T-helper 2 cell treated with Interferon-gamma antibody and Interleukin-4, amounts not matched to agents 100 ng/mL and 5 ng/mL, for 36 hours (primary cell): Measurements from ENCODE around the gene TAS2R39. TPM values are rescaled to one million over a fixed set of nuclear protein-coding genes. Genes with fewer than 3 reads are reported as not detected.
"Not testable (repeated sequence)": the region's sequence is repeated elsewhere in the genome, so short reads cannot be mapped to it uniquely, and the experiment has no call there.

Source experiments
- intact Hi-C: fragments of 100-400 bp; cut with micrococcal nuclease; formaldehyde crosslinking; loops from one replicate; pipeline ENCODE4 v1.15.1; 2023
- total RNA-seq: library from RNA; stranded (reverse); gene quantifications from 2 replicates; pipeline ENCODE4 v1.2.3, GENCODE V29; 2022

The TAS2R39 gene
- total RNA-seq, result not detected in 2 replicates

DNA sequence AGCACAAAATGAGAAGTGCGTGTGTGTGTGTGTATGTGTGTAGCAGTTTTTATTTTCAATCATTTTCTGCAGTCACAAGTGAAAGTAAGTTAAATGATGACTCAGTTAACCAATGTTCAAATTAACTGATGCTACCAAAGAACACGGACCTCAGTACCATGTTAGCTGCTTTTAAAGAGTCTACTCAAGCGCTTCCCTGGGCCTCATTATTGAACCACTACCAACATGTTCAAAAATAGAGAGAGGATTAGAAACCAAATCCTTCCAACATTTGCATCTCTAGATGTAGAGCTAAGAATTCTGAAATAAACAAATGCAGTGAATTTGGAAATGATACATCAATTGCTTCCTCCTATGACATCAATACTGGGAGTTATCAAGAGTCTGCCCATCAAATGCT is at the start of gene TAS2R39:
Gene TAS2R39 (plus strand): TSS at position 396 of the 400 bp plus-strand sequence. CDS start 0 bp downstream, at position 396.
- intact Hi-C loops, result no loop called here

DNA sequence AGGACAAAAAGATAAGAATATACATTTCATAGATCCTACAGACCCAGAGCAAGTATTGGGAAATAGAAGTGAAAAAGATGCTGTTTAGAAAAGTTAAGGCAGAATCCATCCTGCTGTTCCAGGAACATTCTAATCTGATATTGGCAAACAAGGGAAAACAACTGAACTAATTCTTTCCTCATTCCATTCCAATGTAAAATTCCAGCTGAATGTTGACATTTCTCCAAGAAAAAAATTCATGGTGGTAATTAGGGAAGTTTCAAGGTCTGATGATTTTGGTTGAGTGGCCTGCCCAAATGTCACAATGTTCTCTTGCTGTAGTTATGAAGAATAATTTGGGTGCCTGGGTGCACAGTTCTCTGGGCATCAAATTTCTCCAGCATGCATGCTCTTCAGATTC is 36.1 kb upstream of the TAS2R39 start:
- intact Hi-C loops, result no loop called here

DNA sequence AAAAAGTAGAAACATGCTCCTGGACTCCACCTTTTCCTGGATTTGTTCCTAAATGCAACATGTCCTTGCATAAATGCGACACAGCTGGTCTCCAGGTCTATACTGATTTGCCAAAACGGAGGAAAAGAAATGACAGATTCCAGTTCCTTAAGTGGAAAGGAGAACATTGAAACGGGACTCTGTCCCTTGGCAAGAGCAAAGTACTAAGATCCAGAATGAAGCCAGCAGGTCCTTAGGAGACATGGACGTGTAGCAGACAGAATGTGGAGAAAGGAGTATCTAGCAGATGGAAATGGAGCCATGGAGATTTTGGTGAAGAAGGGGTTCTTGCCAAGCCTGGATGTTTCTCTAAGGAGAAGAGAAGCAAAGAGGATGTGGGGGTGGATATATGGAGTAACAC is 35.2 kb upstream of the TAS2R39 start:
- intact Hi-C loops, result no loop called here

DNA sequence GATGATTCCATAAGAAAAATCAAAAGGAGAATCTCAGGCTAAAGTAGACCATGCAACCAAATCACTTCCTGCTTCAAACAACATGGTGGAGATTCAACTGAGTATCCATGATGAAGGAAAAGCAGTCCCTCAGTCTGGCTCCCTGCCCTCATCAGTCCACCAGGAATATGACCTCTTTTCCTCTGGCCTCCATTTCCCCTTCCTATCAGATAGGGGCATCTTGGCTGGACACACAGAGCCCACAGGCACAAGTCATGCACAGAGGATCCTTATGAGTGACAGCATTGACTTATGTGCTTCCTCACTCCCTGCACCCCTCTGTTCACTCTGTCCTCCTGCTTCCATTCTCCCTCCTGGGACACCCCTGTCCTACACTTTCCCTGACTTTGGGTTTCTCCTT is 34.6 kb upstream of the TAS2R39 start:
- intact Hi-C loops, result no loop called here

DNA sequence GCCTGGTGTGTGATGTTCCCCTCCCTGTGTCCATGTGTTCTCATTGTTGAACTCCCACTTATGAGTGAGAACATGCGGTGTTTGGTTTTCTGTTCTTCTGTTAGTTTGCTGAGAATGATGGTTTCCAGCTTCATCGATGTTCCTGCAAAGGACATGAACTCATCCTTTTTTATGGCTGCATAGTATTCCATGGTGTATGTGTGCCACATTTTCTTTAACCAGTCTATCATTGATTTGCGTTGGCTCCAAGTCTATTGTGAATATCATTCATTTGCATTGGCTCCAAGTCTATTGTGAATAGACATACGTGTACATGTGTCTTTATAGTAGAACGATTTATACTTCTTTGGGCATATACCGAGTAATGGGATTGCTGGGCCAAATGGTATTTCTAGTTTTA is 32.5 kb upstream of the TAS2R39 start:
- intact Hi-C loops, result not testable (repeated sequence)

DNA sequence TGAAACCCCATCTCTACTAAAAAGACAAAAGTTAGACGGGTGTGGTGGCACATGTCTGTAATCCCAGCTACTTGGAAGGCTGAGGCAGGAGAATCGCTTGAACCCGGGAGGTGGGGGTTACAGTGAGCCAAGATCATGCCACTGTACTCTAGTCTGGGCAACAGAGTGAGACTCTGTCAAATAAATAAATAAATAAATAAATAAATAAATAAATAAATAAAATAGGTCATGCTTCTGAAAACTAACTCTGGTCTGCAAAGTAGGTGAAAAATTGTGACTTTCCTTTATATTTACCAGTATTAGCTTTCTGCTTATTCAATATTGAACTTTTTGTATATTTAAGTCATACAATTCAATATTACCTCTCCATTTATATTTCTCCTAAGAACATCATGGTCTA is 24.6 kb upstream of the TAS2R39 start:
- intact Hi-C loops, result not testable (repeated sequence)

DNA sequence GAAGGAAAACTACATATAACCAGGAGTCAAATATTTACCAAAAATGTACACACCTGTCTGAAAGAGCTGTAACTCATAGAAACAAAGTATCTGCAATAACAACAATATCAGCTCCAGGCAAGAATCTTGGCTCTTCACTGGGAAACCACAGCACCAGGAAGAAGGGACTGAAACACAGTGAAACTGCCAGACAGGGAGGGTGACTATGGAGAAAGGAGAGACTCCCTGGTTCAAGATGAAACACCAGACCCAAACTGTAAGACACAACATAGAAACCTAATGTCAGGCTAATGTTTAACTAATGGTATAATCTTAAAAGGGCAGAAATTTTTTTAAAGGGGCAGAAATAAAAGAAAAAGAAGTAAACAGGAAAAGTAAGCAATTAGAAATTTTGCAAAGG is 11.5 kb upstream of the TAS2R39 start:
- intact Hi-C loops, result no loop called here

DNA sequence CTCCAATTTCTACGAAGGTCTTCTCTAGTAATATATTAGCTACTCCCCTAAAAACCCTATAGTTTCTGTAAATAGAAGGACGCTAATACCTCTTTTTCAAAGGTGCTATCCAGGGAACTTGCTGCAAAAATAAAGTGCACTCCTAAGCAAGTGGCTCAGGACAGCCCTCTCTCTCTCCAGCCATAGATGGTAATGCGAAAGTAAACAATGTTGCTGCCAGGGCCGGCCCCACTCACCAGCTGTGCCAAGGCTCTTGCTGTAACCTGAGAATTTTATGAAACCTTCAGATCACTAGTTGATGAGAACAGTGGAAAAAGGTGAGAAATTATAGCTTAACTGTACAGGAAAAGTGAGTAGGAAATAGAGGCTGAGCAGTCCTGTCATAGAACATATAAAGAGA is 10.9 kb upstream of the TAS2R39 start:
- intact Hi-C loops, result no loop called here

DNA sequence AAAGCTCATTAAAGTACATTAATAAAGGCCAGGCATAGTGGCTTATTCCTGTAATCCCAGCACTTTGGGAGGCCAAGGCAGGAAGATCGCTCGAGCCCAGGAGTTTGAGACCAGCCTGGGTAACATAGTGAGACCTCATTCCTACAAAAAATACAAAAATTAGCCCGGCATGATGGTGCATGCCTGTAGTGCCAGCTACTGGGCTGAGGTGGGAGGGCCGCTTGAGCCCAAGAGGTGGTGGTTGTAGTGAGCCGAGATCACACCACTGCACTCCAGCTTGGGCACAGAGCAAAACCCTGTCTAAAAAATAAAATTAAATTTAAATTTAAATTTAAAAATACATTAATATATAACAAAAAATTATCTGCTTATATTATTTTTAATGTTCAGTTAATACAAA is 7.1 kb upstream of the TAS2R39 start:
- intact Hi-C loops, result no loop called here

DNA sequence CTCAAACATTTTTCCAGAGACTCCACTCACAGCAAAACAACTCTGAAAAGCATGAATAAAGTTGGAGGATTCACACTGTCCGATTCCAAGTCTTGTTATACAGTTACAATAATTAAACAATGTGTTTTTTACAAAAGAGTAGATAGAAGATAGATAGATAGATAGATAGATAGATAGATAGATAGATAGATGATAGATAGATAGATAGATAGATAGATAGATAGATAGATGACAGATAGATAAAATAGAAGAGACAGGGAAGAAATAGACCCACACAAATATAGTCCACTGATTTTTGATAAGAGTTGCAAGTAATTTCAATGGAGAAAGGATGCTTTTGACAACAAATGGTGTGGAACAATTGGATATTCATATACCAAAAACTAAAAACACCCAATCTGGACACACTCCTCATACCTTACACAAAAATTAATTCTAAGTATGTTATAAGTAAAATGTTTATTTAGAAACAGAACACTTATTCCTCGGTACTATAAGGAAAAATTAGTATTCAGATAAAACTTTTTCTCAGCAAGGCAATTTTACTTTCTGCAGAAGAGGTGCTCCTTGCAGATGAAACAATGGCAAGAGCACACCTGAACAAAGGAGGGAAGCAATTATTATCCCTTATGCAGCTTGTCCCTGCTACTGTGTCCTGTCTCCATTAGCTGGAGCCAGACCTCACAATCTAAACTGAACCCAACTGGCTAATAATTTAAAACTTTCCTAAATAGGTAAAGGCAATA is 5.7 kb upstream of the TAS2R39 start:
- intact Hi-C loops, result no loop called here

DNA sequence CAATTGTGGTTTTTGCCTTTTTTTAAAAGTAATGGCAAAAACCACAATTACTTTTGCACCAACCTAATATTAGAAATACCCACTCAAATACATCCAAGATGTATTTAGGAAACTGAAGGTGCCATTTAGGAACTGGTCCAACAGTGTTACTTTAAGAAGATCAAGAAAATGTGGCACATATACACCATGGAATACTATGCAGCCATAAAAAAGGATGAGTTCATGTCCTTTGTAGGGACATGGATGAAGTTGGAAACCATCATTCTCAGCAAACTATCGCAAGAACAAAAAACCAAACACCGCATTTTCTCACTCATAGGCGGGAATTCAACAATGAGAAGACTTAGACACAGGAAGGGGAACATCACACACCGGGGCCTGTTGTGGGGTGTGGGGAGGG is 2.4 kb upstream of the TAS2R39 start:
- intact Hi-C loops, result not testable (repeated sequence)

DNA sequence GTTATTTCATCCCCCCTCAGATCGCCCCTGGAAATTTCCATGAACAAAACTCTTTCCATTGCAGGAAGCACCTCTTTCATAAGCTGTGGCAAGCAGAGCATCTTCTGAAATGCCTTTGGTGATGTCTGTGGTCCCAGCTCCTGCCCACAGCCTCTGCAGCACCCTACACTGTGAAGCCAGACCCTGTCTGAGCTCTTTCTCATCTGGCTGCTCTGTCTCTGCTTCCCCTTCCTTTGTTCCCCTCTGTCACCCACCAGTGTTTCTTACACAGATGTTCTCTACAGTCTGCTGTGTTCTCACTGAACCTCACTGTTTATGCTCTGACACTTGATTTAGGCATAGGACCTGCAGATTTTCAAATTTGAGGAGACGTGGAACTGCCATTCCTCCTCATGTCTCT is 1.9 kb upstream of the TAS2R39 start:
- intact Hi-C loops, result no loop called here

DNA sequence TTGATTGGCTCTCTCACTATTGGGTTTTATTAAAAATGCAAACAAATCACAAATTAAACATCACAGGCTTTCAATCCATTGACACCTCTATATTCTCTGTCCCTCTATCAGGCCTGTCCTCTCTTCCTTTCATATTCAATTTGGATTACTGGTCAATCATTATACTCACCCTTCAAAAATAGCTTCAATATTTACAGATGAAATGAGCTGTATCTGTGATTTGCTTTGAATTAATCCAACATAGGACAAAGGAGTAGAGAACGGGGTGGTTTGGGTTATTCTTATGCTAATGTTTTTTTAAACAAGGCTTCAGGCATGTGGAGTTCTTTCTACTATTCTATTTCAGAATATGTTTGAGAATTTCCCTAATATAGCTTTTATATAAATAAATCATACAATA is 2.3 kb downstream of the TAS2R39 start:
- intact Hi-C loops, result no loop called here

DNA sequence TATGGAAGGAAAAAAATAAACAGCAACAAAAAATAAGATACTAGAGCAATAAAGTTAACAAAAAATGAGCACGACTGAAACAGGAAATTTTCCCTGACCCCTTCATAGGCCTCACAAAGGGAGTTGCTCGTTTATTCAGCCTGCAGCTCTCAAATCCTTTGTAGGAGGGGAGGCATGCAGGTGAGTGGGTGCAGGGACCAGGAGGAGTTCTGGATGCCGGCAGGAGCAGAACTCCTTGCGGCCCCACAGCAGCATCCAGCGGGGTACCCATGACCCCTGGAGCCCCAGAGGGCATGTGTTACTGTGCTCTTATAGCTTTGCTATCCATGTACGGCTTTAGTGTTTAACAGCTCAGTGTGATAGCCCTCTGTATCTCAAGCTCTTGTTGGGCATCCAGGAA is 5.8 kb downstream of the TAS2R39 start:
- intact Hi-C loops, result no loop called here

DNA sequence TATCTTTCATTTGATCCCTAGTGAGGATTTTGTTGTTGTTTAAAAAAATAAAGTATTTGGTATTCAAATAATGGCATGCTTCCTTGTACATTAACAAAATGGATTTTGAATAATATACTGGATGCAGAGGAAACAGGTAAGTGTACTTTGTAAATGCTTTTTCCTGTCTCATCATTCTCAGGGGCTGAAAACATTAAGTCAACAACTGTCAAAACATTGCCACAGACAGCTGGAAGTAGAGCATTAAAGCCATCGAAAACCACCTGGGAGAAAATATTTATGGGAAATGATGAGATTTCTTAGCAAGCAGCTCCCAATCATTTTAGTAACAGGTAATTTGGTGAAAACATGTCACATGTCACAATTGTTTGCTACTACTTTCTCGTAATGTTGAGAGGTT is 10.7 kb downstream of the TAS2R39 start:
- intact Hi-C loops, result no loop called here

DNA sequence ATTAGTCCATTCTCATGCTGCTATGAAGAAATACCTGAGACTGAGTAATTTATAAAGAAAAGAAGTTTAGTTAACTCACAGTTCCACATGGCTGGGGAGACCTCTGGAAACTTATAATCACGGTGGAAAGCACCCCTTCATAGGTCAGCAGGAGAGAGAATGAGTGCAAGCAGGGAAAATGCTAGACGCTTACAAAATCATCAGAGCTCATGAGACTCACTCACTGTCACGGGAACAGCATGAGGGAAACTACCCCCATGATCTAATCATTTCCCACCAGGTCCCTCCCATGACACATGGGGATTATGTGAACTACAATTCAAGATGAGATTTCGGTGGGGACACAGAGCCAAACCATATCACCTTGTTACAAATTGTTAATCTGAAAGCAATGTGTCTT is 15.8 kb downstream of the TAS2R39 start:
- intact Hi-C loops, result no loop called here

DNA sequence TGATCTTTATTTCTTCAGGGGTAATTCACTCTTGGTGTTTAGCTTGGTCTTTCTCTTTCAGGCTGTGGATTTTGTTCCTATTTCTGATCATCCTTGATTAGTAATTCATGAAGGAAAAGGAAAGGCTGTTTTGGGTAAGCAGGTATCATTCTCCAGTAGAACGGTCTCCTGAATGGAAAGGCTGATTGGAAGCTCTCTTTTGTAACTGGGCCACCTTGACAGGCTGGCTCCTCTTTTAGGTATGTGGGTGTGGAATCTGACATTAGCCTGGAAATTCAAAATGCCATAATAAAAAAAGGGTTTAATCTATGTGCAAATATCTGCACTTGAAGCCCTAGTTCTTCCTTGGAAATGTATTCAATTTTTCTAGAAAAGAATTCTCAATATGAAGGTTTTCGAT is 18.9 kb downstream of the TAS2R39 start:
- intact Hi-C loops, result no loop called here

DNA sequence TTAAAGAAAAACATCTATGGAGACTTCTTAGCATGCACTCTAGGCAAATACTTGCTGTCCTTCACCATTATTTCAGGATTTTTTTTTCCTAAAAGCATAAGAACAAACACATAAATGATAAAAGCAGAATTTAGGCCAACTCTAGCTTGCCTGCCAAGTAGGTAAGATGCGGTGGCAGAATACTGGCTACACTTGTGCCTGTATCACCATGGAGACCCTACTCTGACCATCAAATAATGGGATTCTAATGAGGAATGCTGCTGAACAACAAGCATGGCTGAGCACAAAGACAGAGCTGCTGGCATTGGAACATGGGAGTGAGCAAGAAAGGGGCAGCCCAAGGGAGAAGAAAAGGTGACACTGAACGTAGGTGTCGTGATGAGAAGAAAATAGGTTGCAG is 20.2 kb downstream of the TAS2R39 start:
- intact Hi-C loops, result no loop called here

DNA sequence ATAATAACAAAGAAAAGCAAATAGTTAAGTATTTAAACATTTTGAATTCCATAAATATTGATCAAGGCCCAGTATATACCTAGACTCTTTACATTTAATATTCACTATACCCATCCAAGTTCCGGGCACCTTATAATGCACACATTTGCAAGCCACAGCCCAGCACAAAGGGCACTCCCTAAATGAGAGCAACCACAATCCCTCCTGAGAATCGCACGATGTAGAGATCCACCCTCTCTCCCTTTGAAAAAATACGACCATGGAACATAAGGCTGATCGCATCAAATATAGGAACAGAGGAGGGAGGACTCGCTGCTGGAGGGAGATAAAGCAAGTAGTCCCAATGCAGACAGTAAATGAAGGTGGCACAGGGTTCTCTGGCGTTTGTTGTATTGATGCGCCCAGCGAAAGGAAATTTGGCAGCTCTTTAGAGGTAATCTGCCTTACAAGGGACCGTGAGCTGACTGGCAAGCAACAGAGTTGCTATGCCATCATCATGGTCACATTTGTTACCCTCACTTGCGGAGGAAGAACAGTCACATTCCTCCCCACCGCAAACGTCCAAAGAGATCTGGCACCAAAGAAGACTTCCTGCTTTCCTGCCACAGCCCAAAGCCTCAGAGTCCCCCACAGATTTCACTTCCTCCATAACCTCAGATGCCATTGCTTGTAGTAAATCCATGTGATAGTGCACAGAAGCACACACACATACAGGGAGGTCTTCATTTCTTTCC is 22.5 kb downstream of the TAS2R39 start:
- intact Hi-C loops, result no loop called here

DNA sequence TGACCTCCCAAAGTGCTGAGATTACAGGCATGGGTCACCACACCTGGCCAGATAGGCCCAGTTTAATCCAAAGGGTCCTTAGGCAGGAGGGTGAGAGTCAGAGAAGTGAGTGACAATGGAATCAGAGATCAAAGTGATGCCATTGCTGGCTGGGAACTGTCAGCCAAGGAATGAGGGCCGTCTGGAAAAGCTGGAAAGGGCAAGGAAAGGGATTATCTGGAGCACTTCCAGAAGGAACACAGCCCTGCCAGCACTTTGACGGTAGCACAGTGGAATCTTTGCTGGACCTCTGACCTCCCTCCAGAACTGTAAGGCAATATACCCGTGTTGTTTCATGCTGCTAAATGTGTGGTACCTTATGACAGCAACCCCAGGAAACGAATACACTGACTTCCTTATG is 27.3 kb downstream of the TAS2R39 start:
- intact Hi-C loops, result loop anchor here (10.0 kb wide), 3 partner anchors 356 to 676 kb away; partner anchors contain the start of gene EPHB6

DNA sequence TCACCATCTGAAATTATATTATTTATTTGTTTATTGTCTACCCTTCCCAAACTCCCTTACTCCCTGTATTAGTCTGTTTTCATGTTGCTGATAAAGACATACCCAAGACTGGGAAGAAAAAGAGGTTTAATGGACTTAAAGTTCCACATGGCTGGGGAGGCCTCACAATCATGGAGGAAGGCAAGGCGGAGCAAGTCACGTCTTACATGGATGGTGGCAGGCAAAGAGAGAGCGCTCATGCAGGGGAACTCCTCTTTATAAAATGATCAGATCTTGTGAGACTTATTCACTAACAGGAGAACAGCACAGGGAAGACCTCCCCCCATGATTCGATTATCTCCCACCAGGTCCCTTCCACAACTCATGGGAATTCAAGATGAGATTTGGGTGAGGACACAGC is 30.3 kb downstream of the TAS2R39 start:
- intact Hi-C loops, result loop anchor here (10.0 kb wide), 3 partner anchors 359 to 679 kb away; partner anchors contain the start of gene EPHB6

DNA sequence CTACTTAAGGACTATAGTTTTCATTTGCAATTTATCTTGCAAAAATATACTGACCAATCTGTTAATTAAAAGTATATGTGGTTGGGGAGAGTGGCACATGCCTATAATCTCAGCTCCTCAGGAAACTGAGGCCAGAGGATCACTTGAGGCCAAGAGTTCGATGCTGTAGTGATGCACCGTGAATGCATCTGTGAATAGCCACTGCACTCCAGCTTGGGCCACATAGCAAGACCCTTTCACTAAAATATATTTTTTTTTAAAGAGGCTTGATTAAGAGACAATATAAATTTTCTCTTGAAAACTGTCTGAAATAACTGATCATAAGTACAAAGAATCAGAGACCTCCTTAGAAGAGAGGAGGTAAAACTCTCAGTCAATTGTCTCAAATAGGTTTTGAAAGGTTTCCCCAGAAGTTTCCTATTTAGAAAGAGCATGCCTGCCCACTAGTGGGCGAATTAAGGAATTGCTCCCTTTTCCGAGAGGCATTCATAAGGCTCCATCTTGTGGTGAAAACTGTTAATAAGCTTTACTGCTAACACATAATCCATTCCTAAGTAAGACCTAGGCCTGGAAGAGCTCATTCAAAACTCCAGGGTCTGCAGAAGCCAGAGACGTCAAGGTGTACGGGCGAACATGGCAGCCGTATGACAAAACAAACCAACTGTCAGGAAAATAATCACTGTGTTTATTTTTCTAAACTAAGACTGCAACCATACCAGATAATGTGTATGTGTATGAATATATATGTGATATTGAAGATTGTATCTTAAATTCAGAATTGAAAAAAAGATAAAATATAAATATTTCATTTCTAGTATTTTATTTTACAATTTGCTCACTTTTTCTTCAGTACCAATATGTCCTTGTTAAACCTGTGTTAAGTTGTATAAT is 31.8 kb downstream of the TAS2R39 start:
- intact Hi-C loops, result loop anchor here (1.0 to 10.0 kb wide), 5 partner anchors 207 to 680 kb away; partner anchors contain the start of gene EPHB6
